SK-MEL-5 (cell line): ENCODE measurements around the gene TEX30. TPM values are rescaled to one million over a fixed set of nuclear protein-coding genes. Genes with fewer than 3 reads are reported as not detected.
"Not testable (repeated sequence)": the region's sequence is repeated elsewhere in the genome, so short reads cannot be mapped to it uniquely, and the experiment has no call there.

Experiments used
- DNase-seq: peaks from one replicate; pipeline ENCODE4 v3.0.0-alpha.2; 2016; ENCODE audit warnings: low read depth, low spot score
- in situ Hi-C: cut with HindIII; loops from 2 replicates; pipeline ENCODE4 v1.10.0; 2016; ENCODE audit warnings: low sequenced_read_pairs, high pct_unique_total_duplicates, low pct_unique_long_range_greater_than_20kb
- total RNA-seq: library from RNA; depleted of rRNA; stranded (reverse); fragments of >200 nt; shearing (Covaris generic); gene quantifications from 2 replicates; pipeline ENCODE4 v1.2.3, GENCODE V29; 2014

The TEX30 gene
- total RNA-seq, 1 experiment from 2014 or later, result 48.4 TPM

GRCh38 chr13:102788683-102789082 is 15.1 kb upstream of the TEX30 start:
- in situ Hi-C loops, result no loop called here
- DNase-seq, result no peak

- DNase-seq, result no peak
- in situ Hi-C loops, result no loop called here
These were observed 10.9 kb upstream of the TEX30 start for GRCh38 chr13:102784483-102784882.

- in situ Hi-C loops, result no loop called here
- DNase-seq, result no peak
These were observed 8.0 kb upstream of the TEX30 start for GRCh38 chr13:102781591-102781990.

DNA sequence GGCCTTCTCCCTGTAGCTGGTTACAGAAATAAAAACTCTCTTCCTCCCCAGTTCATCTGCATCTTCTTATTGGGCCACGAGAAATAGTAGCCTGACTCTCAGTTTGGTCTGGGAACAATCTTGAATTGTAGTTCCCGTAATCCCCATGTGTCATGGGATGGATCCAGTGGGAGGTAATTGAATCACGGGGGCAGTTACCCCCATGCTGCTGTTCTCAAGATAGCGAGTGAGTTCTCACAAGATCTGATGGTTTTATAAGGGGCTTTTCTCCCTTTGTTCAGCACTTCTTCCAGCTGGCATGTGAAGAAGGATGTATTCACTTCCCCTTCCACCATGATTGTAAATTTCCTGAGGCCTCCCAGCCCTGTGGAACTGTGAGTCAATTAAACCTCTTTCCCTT is 7.1 kb upstream of the TEX30 start:
- in situ Hi-C loops, result not testable (repeated sequence)
- DNase-seq, result peak; percentile 80

DNA sequence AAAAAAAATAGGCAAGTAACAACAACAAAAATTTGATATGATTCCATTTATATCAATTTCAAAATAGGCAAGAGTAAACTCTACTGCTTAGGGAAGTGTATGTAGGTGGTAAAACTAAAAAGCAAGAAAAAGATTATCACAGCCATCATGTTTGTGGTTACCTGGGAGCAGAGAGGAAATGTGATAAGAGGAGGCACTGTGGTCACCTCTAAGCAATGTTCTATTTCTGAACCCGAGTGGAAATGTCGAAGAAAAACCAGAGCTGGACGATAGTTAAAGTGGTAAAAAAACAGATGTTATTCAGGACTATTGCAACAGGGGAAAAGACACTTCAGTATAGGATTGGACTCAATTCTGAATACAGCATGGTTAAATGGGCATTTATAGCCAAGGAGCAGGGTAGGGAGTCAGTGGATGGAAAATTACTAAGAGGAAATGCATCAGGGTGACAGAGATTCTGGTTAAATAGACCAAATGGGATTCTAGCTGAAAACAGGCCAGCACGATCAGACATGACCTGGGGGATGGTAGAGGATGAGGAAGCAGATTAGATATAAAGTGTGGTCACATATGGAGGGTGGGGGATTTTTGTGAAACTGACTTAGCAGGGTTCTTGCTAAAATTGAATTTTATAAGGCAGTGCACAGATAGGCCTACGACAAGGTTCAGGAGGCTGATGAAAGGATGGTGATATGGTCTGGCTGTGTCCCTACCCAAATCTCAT is 6.0 kb upstream of the TEX30 start:
- DNase-seq, result no peak
- in situ Hi-C loops, result no loop called here

GRCh38 chr13:102777736-102778135 is 4.2 kb upstream of the TEX30 start:
- in situ Hi-C loops, result no loop called here
- no peak for DNase-seq

GRCh38 chr13:102776271-102776670 is 2.7 kb upstream of the TEX30 start:
- in situ Hi-C loops, result no loop called here
- no peak for DNase-seq

- no peak for DNase-seq
- in situ Hi-C loops, result no loop called here
These were observed 1.3 kb upstream of the TEX30 start for GRCh38 chr13:102774591-102775520.

DNA sequence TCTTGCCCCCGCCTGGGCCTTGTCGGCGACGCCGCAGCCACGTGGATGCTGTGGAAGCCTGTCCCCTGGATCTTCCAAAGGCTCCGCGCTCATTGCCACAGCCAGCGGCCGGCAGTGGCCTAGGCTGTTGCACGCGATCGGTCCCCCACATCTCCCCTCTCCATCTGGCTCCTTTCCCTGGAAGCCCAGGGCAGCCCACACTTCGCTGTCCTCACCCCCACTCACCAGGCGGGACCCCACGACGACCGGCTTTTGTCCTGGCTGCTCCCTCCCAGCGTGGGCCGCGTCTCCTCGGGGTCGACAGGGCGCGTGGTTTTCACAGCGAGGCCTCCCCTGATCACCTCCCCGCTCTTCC is 605 bp upstream of the TEX30 start:
- in situ Hi-C loops, result no loop called here
- DNase-seq, result no peak

DNA sequence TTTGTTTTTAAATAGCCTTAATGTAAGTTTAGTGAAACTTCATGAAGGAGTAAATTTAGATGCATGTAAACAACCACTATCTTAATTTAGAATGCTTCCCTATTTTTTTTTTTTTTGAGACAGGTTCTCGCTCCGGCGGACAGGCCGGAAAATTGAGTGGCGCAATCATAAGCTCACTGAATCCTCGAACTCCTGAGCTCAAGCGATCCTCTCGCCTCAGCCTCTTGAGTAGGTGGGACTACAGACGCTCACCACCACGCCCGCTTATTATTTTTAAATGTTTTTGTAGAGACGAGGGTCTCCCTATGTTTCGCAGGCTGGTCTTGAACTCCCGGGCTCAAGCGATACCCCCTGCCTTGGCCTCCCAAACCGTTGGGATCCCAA is 1.6 kb downstream of the TEX30 start:
- no peak for DNase-seq
- in situ Hi-C loops, result no loop called here

DNA sequence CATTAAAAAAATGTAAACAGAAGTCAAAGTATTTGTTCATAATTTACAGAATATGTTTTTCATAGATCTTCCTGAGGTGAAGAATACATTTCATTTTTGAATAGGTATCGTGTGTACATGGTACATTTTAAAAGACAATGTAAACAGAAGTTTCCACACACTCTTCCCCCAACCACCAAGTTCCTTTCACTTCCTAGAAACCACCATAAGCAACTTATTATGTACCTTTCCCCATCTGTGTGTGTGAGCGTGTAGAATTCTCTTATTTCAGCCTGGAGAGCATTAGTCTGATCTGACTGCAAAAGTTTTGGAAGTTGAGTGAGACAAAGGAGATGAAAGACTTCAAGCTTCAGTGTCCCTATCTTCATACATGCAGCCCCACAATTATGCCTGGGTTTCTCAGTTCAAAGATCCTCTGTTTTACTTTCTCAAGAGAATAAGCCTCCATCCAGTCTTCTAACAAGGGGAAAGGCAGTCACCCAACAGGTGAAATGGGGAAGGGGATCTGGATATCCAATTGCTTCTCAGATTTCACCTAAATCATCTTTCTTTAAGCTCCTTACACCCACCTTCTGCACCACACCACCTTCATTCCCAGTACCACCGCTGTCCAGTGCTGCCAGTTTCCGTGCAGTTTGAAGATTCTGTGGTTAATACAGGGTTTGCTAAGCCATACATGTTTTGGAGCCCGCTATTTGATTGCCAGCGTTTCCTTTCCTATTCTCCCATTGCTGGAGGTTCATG is 2.1 kb downstream of the TEX30 start:
- no peak for DNase-seq
- in situ Hi-C loops, result no loop called here

GRCh38 chr13:102770435-102770834 is 3.2 kb downstream of the TEX30 start:
- no peak for DNase-seq
- in situ Hi-C loops, result no loop called here

DNA sequence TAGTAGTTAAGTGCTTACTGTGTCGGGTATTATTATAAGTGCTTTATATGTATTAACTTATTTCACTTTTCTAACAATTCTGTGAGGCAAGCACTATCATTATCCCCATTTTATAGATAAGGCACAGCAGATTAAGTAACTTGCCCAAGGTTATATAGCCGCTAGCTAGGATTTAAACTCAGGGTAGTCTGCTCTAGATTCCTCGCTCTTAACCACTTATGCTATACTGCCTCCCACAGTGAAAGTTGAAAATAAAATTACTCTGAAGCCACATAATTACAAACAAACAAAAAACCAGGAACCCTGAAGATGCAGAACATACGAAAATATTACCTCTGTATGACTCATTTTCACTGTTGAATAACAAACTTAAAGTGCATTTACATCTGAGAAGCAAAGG is 3.9 kb downstream of the TEX30 start:
- in situ Hi-C loops, result no loop called here
- DNase-seq, result peak; percentile 24

GRCh38 chr13:102768909-102769308 is 4.7 kb downstream of the TEX30 start:
- peak; percentile 9 for DNase-seq
- in situ Hi-C loops, result no loop called here

DNA sequence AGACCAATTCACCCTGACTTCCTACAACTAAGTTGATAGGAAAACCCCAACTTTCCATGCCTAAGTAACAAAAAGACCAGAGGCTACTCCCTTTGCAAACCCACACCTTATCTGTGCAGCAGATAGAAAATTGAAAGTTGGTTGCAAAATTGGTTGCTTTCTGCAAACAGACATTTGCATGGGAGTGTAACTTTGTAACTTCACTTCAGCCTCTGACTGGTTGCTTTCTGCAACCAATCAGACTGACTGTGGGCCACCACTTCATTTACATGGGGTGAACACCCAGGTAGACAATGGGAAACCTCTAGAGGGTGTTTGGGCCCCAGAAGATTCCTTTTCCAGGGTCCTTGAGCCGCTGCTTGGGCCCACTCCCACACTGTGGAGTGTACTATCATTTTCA is 9.8 kb downstream of the TEX30 start:
- DNase-seq, result no peak
- in situ Hi-C loops, result no loop called here

GRCh38 chr13:102761071-102761470 is 12.5 kb downstream of the TEX30 start:
- no peak for DNase-seq
- in situ Hi-C loops, result no loop called here

- no peak for DNase-seq
- in situ Hi-C loops, result no loop called here
These were observed 14.7 kb downstream of the TEX30 start for GRCh38 chr13:102758842-102759241.

GRCh38 chr13:102757006-102757405 is 16.6 kb downstream of the TEX30 start:
- in situ Hi-C loops, result no loop called here
- no peak for DNase-seq
